Neuronal stem cell (in vitro differentiated cells): ENCODE data around the gene PPP1R8.
"Not testable (repeated sequence)": the region's sequence is repeated elsewhere in the genome, so short reads cannot be mapped to it uniquely, and the experiment has no call there.

Source experiments
- DNase-seq: peaks from one replicate; pipeline ENCODE4 v3.0.0-alpha.2; 2013; ENCODE audit warnings: low spot score
- H2AFZ ChIP-seq: one replicate; pipeline ENCODE4 v1.6.1; 2013; ENCODE audit warnings: mild to moderate bottlenecking, low read length, inconsistent platforms
- H2AK5ac ChIP-seq: 2 replicates; pipeline ENCODE4 v1.6.1; 2013; ENCODE audit warnings: low read depth, mild to moderate bottlenecking, inconsistent platforms, low read length, moderate library complexity, mixed read lengths
- H2BK120ac ChIP-seq: 2 replicates; pipeline ENCODE4 v1.6.1; 2013; ENCODE audit warnings: low read depth, mild to moderate bottlenecking, inconsistent platforms, low read length, moderate library complexity, mixed read lengths
- H2BK12ac ChIP-seq: one replicate; pipeline ENCODE4 v1.6.1; 2013; ENCODE audit warnings: low read length, inconsistent platforms
- H2BK15ac ChIP-seq: 2 replicates; pipeline ENCODE4 v1.6.1; 2013; ENCODE audit warnings: mild to moderate bottlenecking, low read length, inconsistent platforms, mixed read lengths
- H2BK5ac ChIP-seq: one replicate; pipeline ENCODE4 v1.6.1; 2013; ENCODE audit warnings: inconsistent platforms, mild to moderate bottlenecking, low read length, moderate library complexity
- H3K14ac ChIP-seq: one replicate; pipeline ENCODE4 v1.6.1; 2013; ENCODE audit warnings: low read length, inconsistent platforms
- H3K18ac ChIP-seq: 2 replicates; pipeline ENCODE4 v1.6.1; 2013; ENCODE audit warnings: low read length, inconsistent platforms
- H3K23ac ChIP-seq: 2 replicates; pipeline ENCODE4 v1.6.1; 2013; ENCODE audit warnings: low read depth, mild to moderate bottlenecking, mixed read lengths, low read length, inconsistent platforms; ENCODE audit not compliant: poor library complexity
- H3K27ac ChIP-seq: replicated peaks from 3 replicates; pipeline ENCODE4 v1.5.1; 2013; ENCODE audit warnings: low read length, inconsistent platforms
- H3K27me3 ChIP-seq, 3 experiments: 2 replicates each; pipeline ENCODE4 v1.6.1; 2013; ENCODE audit warnings: low read length in 3 of 3, mild to moderate bottlenecking in 2 of 3, inconsistent platforms in 1 of 3, low read depth in 1 of 3, mixed read lengths in 1 of 3, moderate library complexity in 1 of 3; ENCODE audit not compliant: control insufficient read depth in 3 of 3, insufficient read depth in 3 of 3
- H3K36me3 ChIP-seq, 2 donors: replicated peaks in 1 of 2; 2 replicates each; pipeline ENCODE4 v1.6.1; 2013; ENCODE audit warnings: low read length in 2 of 2; ENCODE audit not compliant: control insufficient read depth in 2 of 2, insufficient read depth in 2 of 2
- H3K4ac ChIP-seq: 2 replicates; pipeline ENCODE4 v1.6.1; 2013; ENCODE audit warnings: inconsistent platforms, mild to moderate bottlenecking, low read length, moderate library complexity
- H3K4me1 ChIP-seq, 2 donors: 1 replicate in 1 of 2; 2 replicates in 1 of 2; pipeline ENCODE4 v1.6.1; 2013; ENCODE audit warnings: low read length in 2 of 2, low read depth in 1 of 2; ENCODE audit not compliant: control insufficient read depth in 2 of 2, insufficient read depth in 1 of 2
- H3K4me2 ChIP-seq: one replicate; pipeline ENCODE4 v1.6.1; 2013; ENCODE audit warnings: mild to moderate bottlenecking, low read length, inconsistent platforms; ENCODE audit not compliant: insufficient read depth, poor library complexity, severe bottlenecking
- H3K4me3 ChIP-seq, 2 donors: 2 replicates each; pipeline ENCODE4 v1.5.1; 2013; ENCODE audit warnings: low read length in 2 of 2, mild to moderate bottlenecking in 2 of 2, inconsistent platforms in 1 of 2, moderate library complexity in 1 of 2
- H3K79me1 ChIP-seq: one replicate; pipeline ENCODE4 v1.6.1; 2013; ENCODE audit warnings: low read depth, mild to moderate bottlenecking, inconsistent platforms, low read length, moderate library complexity
- H3K9ac ChIP-seq: one replicate; pipeline ENCODE4 v1.6.1; 2013; ENCODE audit warnings: mild to moderate bottlenecking, low read depth, low read length, inconsistent platforms; ENCODE audit not compliant: poor library complexity
- H3K9me3 ChIP-seq, 2 donors: replicated peaks in 1 of 2; 2 replicates each; pipeline versions ENCODE3 to v1.6.1; 2013; ENCODE audit warnings: low read length in 2 of 2, mild to moderate bottlenecking in 2 of 2, inconsistent platforms in 1 of 2, low read depth in 1 of 2, mixed read lengths in 1 of 2, moderate library complexity in 1 of 2; ENCODE audit not compliant: control insufficient read depth in 2 of 2, insufficient read depth in 1 of 2
- H4K8ac ChIP-seq: one replicate; pipeline ENCODE4 v1.6.1; 2013; ENCODE audit warnings: low read depth, mild to moderate bottlenecking, inconsistent platforms, low read length, moderate library complexity
- H4K91ac ChIP-seq: one replicate; pipeline ENCODE4 v1.6.1; 2013; ENCODE audit warnings: low read length, low read depth, mild to moderate bottlenecking, inconsistent platforms; ENCODE audit not compliant: poor library complexity
- WGBS, 2 donors: extraction: QIAGEN DNeasy Blood & Tissue Kit; methylation state at CpG; one replicate each; pipeline ENCODE4 v1.1.7; 2013; ENCODE audit warnings: missing lambda C conversion rate in 2 of 2, mixed read lengths in 1 of 2; ENCODE audit not compliant: insufficient read length in 2 of 2, insufficient replicate concordance in 1 of 2; ENCODE audit errors: extremely low coverage in 2 of 2; 5-methylcytosine and 5-hydroxymethylcytosine counted together

Gene PPP1R8

GRCh38 chr1:27804791-27805190 lies 25.8 kb upstream of the PPP1R8 start:
- Histone ChIP-seq H2AFZ (no peak overlapping the region), H3K18ac (no peak overlapping the region), H3K9ac (no peak overlapping the region), H4K91ac (no peak overlapping the region), H3K23ac (no peak overlapping the region), H2BK120ac (no peak overlapping the region), H4K8ac (no peak overlapping the region), H3K79me1 (no peaks in the 10 kb centered on the region), H2AK5ac (no peak overlapping the region), H3K27me3 (no peaks in the 10 kb centered on the region), H2BK5ac (no peak overlapping the region), H3K27ac (no peak overlapping the region), H3K4me3 (no peak overlapping the region), H3K14ac (no peak overlapping the region), H3K36me3 (peaks cover 3 to 36% of the 10 kb centered on the region in 2 donors), H3K4ac (no peak overlapping the region), H3K4me1 (no peaks in the 10 kb centered on the region), H3K4me2 (no peak overlapping the region), H3K9me3 (no peaks in the 10 kb centered on the region), H2BK12ac (no peak overlapping the region), H2BK15ac (no peak overlapping the region)
- DNase-seq, result no peak
- WGBS, 2 donors, result no CpG with 5 or more reads among the region's 5 CpGs

DNA sequence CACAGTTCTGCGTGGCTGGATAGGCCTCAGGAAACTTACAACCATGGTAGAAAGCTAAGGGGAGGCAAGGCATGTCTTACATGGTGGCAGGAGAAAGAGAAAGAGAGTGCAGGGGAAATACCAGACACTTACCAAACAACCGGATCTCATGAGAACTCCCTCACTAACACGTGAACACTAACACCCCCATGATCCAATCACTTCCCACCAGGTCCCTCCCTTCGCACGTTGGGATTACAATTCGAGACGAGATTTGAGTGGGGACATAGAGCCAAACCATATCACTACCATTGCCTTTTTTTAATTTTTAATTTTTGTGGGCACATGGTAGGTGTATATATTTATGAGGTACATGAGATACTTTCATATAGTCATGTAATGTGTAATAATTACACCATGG lies 23.8 kb upstream of the PPP1R8 start:
- DNase-seq, result no peak
- H3K4me1 ChIP-seq, result no peaks in the 10 kb centered on the region
- H2BK15ac ChIP-seq, result no peak overlapping the region
- H2BK120ac ChIP-seq, result no peak overlapping the region
- no peak overlapping the region for H3K4me2 ChIP-seq
- H3K27ac ChIP-seq, result no peak overlapping the region
- H3K9ac ChIP-seq, result no peak overlapping the region
- no peak overlapping the region for H4K91ac ChIP-seq
- H2BK12ac ChIP-seq, result no peak overlapping the region
- H3K14ac ChIP-seq, result no peak overlapping the region
- no peak overlapping the region for H3K18ac ChIP-seq
- no peaks in the 10 kb centered on the region for H3K9me3 ChIP-seq
- no peak overlapping the region for H3K23ac ChIP-seq
- no peaks in the 10 kb centered on the region for H3K27me3 ChIP-seq
- no CpG with 5 or more reads among the region's 7 CpGs for WGBS, 2 donors
- no peak overlapping the region for H2BK5ac ChIP-seq
- H3K4ac ChIP-seq, result no peak overlapping the region
- H2AFZ ChIP-seq, result no peak overlapping the region
- no peak overlapping the region for H3K4me3 ChIP-seq
- H3K79me1 ChIP-seq, result no peaks in the 10 kb centered on the region
- H3K36me3 ChIP-seq, result peaks cover 1 to 23% of the 10 kb centered on the region in 2 donors
- H4K8ac ChIP-seq, result no peak overlapping the region
- no peak overlapping the region for H2AK5ac ChIP-seq

GRCh38 chr1:27807385-27807784 lies 23.2 kb upstream of the PPP1R8 start:
- no peak for DNase-seq
- Histone ChIP-seq H3K27me3 (no peaks in the 10 kb centered on the region), H3K27ac (no peak overlapping the region), H3K36me3 (peaks cover 1 to 20% of the 10 kb centered on the region in 2 donors), H3K4me3 (no peak overlapping the region), H2BK5ac (no peak overlapping the region), H3K9me3 (no peaks in the 10 kb centered on the region), H4K91ac (no peak overlapping the region), H4K8ac (no peak overlapping the region), H3K18ac (no peak overlapping the region), H3K23ac (no peak overlapping the region), H3K14ac (no peak overlapping the region), H3K4me1 (no peaks in the 10 kb centered on the region), H3K9ac (no peak overlapping the region), H2BK12ac (no peak overlapping the region), H3K4me2 (no peak overlapping the region), H3K79me1 (no peaks in the 10 kb centered on the region), H2BK120ac (no peak overlapping the region), H3K4ac (no peak overlapping the region), H2BK15ac (no peak overlapping the region), H2AFZ (no peak overlapping the region), H2AK5ac (no peak overlapping the region)
- WGBS, 2 donors, result no CpG with 5 or more reads among the region's 2 CpGs

DNA sequence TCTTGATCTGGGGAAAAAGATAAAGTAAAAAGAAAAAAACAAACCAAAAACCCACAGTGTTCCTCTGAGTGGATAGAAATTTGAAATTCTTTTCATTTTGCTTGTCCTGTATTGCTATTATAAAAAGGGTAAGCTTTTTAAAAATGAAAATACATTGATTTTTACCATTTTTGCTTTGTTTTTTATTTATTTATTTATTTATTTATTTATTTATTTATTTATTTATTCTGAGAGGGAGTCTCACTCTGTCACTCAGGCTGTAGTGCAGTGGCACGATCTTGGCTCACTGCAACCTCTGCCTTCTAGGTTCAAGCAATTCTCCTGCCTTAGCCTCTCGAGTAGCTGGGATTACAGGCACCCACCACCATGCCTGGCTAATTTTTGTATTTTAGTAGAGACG lies 22.5 kb upstream of the PPP1R8 start:
- H3K36me3 ChIP-seq, result peaks cover 1 to 18% of the 10 kb centered on the region in 2 donors
- no CpG with 5 or more reads among the region's 3 CpGs for WGBS, 2 donors
- not testable (repeated sequence) for H3K14ac ChIP-seq, H4K91ac ChIP-seq, H3K27ac ChIP-seq, H3K9ac ChIP-seq, H4K8ac ChIP-seq, H3K4ac ChIP-seq, H3K4me2 ChIP-seq, H2BK15ac ChIP-seq, H3K27me3 ChIP-seq, H3K18ac ChIP-seq, H3K4me1 ChIP-seq, H2BK12ac ChIP-seq, DNase-seq, H3K23ac ChIP-seq, H2BK5ac ChIP-seq, H3K9me3 ChIP-seq, H2AFZ ChIP-seq, H3K79me1 ChIP-seq, H3K4me3 ChIP-seq, H2BK120ac ChIP-seq, H2AK5ac ChIP-seq
